K562 (cell line): ENCODE measurements around the gene PLCL1. TPM values are rescaled to one million over a fixed set of nuclear protein-coding genes. Genes with fewer than 3 reads are reported as not detected.
A peak's percentile ranks its signal among the peaks of the same experiment; 100 is the strongest.

Experiments used
- CBX3 ChIP-seq, 2 experiments: IDR thresholded peaks; 1 replicate in 1 of 2; 2 replicates in 1 of 2; pipeline ENCODE4 v1.6.1; 2012; ENCODE audit warnings: inconsistent platforms in 2 of 2, low read length in 2 of 2, borderline replicate concordance in 1 of 2, control low read depth in 1 of 2
- ESRRA ChIP-seq: fragments of 450-650 bp; IDR thresholded peaks from 2 replicates; pipeline ENCODE4 v1.6.1; 2014; ENCODE audit warnings: low read depth, mild to moderate bottlenecking, moderate library complexity, borderline replicate concordance
- HDAC2 ChIP-seq: fragments of 450-650 bp; IDR thresholded peaks from 2 replicates; pipeline ENCODE4 v1.6.1; 2016; ENCODE audit warnings: mild to moderate bottlenecking
- JUND ChIP-seq, 2 experiments: IDR thresholded peaks; 2 replicates in 1 of 2; 3 replicates in 1 of 2; pipeline ENCODE4 v1.6.1; 2011; ENCODE audit warnings: borderline replicate concordance in 2 of 2, low read depth in 2 of 2, low read length in 2 of 2, improper control_type of control experiment in 1 of 2, missing biosample characterization in 1 of 2, missing genetic modification characterization in 1 of 2, missing genetic modification reagents in 1 of 2
- KDM1A ChIP-seq, 2 experiments: fragments of 450-650 bp; IDR thresholded peaks; 2 replicates each; pipeline ENCODE4 v1.6.1; 2016; ENCODE audit warnings: mild to moderate bottlenecking in 2 of 2
- KHSRP ChIP-seq: fragments of 450-650 bp; IDR thresholded peaks from 2 replicates; pipeline ENCODE4 v1.6.1; 2017
- KLF10 ChIP-seq: fragments of 250-450 bp; sonication (Bioruptor Pico); IDR thresholded peaks from 2 replicates; pipeline ENCODE4 v1.6.1; 2021; ENCODE audit warnings: matching md5 sums
- MAFG ChIP-seq: fragments of 450-650 bp; conservative IDR thresholded peaks from 2 replicates; pipeline ENCODE4 v1.6.1; 2016; ENCODE audit warnings: missing genetic modification characterization, missing compliant biosample characterization
- MCM5 ChIP-seq: fragments of 450-650 bp; IDR thresholded peaks from 2 replicates; pipeline ENCODE4 v1.6.1; 2016; ENCODE audit warnings: low read depth
- NCOA1 ChIP-seq: fragments of 450-650 bp; IDR thresholded peaks from 2 replicates; pipeline ENCODE4 v1.6.1; 2016; ENCODE audit warnings: low read depth
- POLR2A ChIP-seq: fragments of 450-650 bp; conservative IDR thresholded peaks from 2 replicates; pipeline ENCODE4 v1.6.1; 2016
- POLR2H ChIP-seq: IDR thresholded peaks from 2 replicates; pipeline ENCODE4 v1.6.1; 2016; ENCODE audit warnings: missing genetic modification characterization, low read depth, mild to moderate bottlenecking, control low read depth, missing compliant biosample characterization, moderate library complexity
- PTTG1 ChIP-seq: fragments of 450-650 bp; IDR thresholded peaks from 2 replicates; pipeline ENCODE4 v1.6.1; 2016; ENCODE audit warnings: low read depth, mild to moderate bottlenecking, missing genetic modification characterization, missing compliant biosample characterization
- SMARCA4 ChIP-seq: fragments of 450-650 bp; IDR thresholded peaks from 2 replicates; pipeline ENCODE4 v1.6.1; 2016
- TEAD1 ChIP-seq, 2 experiments: fragments of 450-650 bp in 1 of 2; sonication (generic) in 1 of 2; formaldehyde crosslinking; IDR thresholded peaks; 2 replicates each; pipeline versions ENCODE4 v1.4.0 to v1.8.0; 2020 to 2022; ENCODE audit warnings: mild to moderate bottlenecking in 2 of 2, missing genetic modification reagents in 1 of 2
- TEAD4 ChIP-seq, 2 experiments: sonication (generic) in 1 of 2; formaldehyde crosslinking in 1 of 2; IDR thresholded peaks; 2 replicates each; pipeline versions ENCODE4 v1.6.1 to v1.8.0; 2012 to 2022; ENCODE audit warnings: borderline replicate concordance in 1 of 2, inconsistent platforms in 1 of 2, low read length in 1 of 2, mild to moderate bottlenecking in 1 of 2, missing genetic modification reagents in 1 of 2
- TOE1 ChIP-seq, 2 experiments: fragments of 450-650 bp in 1 of 2; sonication (generic) in 1 of 2; formaldehyde crosslinking in 1 of 2; IDR thresholded peaks; 2 replicates each; pipeline versions ENCODE4 v1.7.1 to v1.8.0; 2016 to 2022; ENCODE audit warnings: borderline replicate concordance in 2 of 2, mild to moderate bottlenecking in 2 of 2, antibody characterized with exemption in 1 of 2, inconsistent platforms in 1 of 2, low read depth in 1 of 2, missing genetic modification reagents in 1 of 2, moderate library complexity in 1 of 2
- ZBTB17 ChIP-seq: fragments of 450-650 bp; formaldehyde crosslinking; IDR thresholded peaks from 2 replicates; pipeline ENCODE4 v1.4.0; 2020; ENCODE audit warnings: mild to moderate bottlenecking
- ZC3H11A ChIP-seq: IDR thresholded peaks from 2 replicates; pipeline ENCODE4 v1.6.1; 2012; ENCODE audit warnings: low read depth, low read length, improper control_type of control experiment
- ZEB2 ChIP-seq: fragments of 450-650 bp; IDR thresholded peaks from 2 replicates; pipeline ENCODE4 v1.6.1; 2016
- ZFP30 ChIP-seq: fragments of 250-450 bp; sonication (Bioruptor Pico); IDR thresholded peaks from 2 replicates; pipeline ENCODE4 v1.8.0; 2022; ENCODE audit warnings: moderate library complexity, mild to moderate bottlenecking, inconsistent platforms, borderline replicate concordance
- ZFX ChIP-seq: sonication (generic); formaldehyde crosslinking; IDR thresholded peaks from 2 replicates; pipeline ENCODE4 v1.8.0; 2022; ENCODE audit warnings: mild to moderate bottlenecking, missing genetic modification reagents, moderate library complexity
- ZNF134 ChIP-seq: fragments of 250-450 bp; sonication (Bioruptor Pico); conservative IDR thresholded peaks from 2 replicates; pipeline ENCODE4 v1.4.0; 2020
- ZNF197 ChIP-seq: fragments of 200-800 bp; sonication (Bioruptor generic); IDR thresholded peaks from 2 replicates; pipeline ENCODE4 v1.6.1; 2016; ENCODE audit warnings: low read depth, missing genetic modification characterization, missing compliant biosample characterization
- polyA plus RNA-seq, 8 experiments: library from polyadenylated mRNA; depleted of rRNA in 4 of 8; stranded (reverse) in 5 of 8; unstranded in 3 of 8; fragments of >200 nt; fragmentation: Nextera tagmentation in 2 of 8; fragmentation: Illumina TruSeq in 1 of 8; extraction: Ambion mirVana in 2 of 8; extraction: Trizol in 1 of 8; gene quantifications; 2 replicates each; pipeline versions ENCODE4 v1.2.1 to v1.2.3, GENCODE V29; 2011 to 2014; ENCODE audit warnings: inconsistent platforms in 1 of 8, missing spikeins in 1 of 8
- total RNA-seq, 7 experiments: library from RNA; depleted of rRNA in 6 of 7; stranded (reverse); fragments of >200 nt in 6 of 7; fragmentation: Illumina TruSeq in 2 of 7; extraction: Trizol in 2 of 7; gene quantifications; 2 replicates each; pipeline versions ENCODE4 v1.2.1 to v1.2.3, GENCODE V29; 2011 to 2021; ENCODE audit warnings: low replicate concordance in 1 of 7
- TF ChIP-seq, protein P1 (sequence below): fragments of 450-650 bp; IDR thresholded peaks from 2 replicates; pipeline ENCODE4 v1.6.1; 2017; ENCODE audit warnings: antibody characterized with exemption, mild to moderate bottlenecking

PLCL1 gene
- total and polyA plus RNA-seq, 9 of the 15 experiments (the other 6 are each of a cell fraction or from before 2014, with no cell fraction given), result 2.0 to 17.7 (median 8.6) TPM

DNA sequence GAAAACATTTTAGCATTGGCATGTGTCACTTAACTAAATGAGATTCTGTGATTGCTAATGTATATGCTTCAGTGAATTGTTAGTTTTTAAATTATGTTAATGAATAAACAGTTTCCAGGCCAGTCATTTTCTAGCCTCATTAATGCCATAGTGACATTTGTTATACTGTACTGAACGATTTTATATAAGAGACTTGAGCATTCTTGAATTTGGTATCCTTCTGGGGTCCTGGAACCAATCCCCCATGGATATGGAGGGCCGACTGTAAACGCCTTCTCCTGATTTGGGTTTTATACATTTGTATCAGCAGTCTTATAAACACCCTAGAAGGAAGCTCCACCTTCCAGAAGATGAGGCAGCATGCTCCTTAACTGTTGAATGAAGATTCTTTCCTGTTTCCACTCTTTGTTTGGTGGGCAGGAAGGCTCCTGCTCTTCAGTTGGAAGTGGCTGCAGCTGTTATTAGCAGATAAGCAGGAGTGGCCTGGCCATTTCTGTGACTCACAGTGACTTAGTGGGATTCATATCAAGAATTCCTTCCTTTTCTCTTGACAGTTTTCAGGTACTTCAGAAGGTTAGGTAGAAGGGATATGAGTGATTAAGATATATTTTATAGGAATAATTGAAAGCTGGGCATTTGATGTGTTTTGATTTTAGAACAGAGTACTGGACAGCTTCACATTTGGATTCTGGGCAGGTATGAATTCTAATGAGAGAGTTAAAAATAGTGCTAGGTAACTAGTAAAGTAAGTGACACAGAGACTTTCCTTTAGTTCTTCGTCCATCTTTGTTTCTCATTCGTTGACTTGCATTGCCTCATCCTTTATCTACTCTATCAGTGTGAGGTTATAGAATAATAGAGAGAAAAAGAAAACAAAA is 124.9 kb downstream of the PLCL1 start (continued):
- TF ChIP-seq TOE1 (IDR thresholded peaks at IDR 0.05; ENCODE audit: borderline replicate concordance) (peak; percentile 34; the same call in 1 of the 2 replicates), TOE1 (CRISPR knock-in tag; IDR thresholded peaks at IDR 0.05; ENCODE audit: borderline replicate concordance, low read depth) (no peak), MCM5 (no peak), ZNF134 (peak; percentile 63; the same call in 1 of the 2 replicates), POLR2H (tag) (peak; percentile 62), CBX3 (IDR thresholded peaks at IDR 0.05; ENCODE audit: borderline replicate concordance in 1 of 2, low read length in 2 of 2) (peak in 1 of 2 experiments; percentile 80; a peak in 1 of 3 replicates), ZBTB17 (CRISPR knock-in tag) (no peak), MAFG (tag) (peak; percentile 87), KLF10 (CRISPR knock-in tag) (no peak), POLR2A (peak; percentile 64; the same call in 1 of the 2 replicates), SMARCA4 (peak; percentile 98), KHSRP (0 out of 2 replicates have a peak, but pooled peaks have one; percentile 27), ZFX (CRISPR knock-in tag) (no peak), ZNF197 (CRISPR knock-in tag) (peak; percentile 26; the same call in 1 of the 2 replicates), TEAD4 (IDR thresholded peaks at IDR 0.05; ENCODE audit: low read length) (peak; percentile 95), TEAD4 (CRISPR knock-in tag; IDR thresholded peaks at IDR 0.05; ENCODE audit: borderline replicate concordance) (no peak), ZEB2 (peak; percentile 93), PTTG1 (tag) (peak; percentile 23; the same call in 1 of the 2 replicates), JUND (IDR thresholded peaks at IDR 0.05; ENCODE audit: borderline replicate concordance, low read depth, low read length) (peak; percentile 95), JUND (tag; IDR thresholded peaks at IDR 0.05; ENCODE audit: borderline replicate concordance, low read depth, low read length) (peak; percentile 96; the same call in 2 of the 3 replicates), KDM1A (IDR thresholded peaks at IDR 0.05) (peak; percentile 30 to 41; a peak in 3 of 4 replicates), ZFP30 (CRISPR knock-in tag) (no peak), ZC3H11A (no peak), ESRRA (peak; percentile 47; the same call in 1 of the 2 replicates), NCOA1 (peak; percentile 94), TEAD1 (CRISPR knock-in tag; IDR thresholded peaks at IDR 0.05) (peak in 1 of 2 experiments; percentile 53; a peak in 1 of 4 replicates), HDAC2 (peak; percentile 65; the same call in 1 of the 2 replicates)
- TF ChIP-seq, protein P1, sequence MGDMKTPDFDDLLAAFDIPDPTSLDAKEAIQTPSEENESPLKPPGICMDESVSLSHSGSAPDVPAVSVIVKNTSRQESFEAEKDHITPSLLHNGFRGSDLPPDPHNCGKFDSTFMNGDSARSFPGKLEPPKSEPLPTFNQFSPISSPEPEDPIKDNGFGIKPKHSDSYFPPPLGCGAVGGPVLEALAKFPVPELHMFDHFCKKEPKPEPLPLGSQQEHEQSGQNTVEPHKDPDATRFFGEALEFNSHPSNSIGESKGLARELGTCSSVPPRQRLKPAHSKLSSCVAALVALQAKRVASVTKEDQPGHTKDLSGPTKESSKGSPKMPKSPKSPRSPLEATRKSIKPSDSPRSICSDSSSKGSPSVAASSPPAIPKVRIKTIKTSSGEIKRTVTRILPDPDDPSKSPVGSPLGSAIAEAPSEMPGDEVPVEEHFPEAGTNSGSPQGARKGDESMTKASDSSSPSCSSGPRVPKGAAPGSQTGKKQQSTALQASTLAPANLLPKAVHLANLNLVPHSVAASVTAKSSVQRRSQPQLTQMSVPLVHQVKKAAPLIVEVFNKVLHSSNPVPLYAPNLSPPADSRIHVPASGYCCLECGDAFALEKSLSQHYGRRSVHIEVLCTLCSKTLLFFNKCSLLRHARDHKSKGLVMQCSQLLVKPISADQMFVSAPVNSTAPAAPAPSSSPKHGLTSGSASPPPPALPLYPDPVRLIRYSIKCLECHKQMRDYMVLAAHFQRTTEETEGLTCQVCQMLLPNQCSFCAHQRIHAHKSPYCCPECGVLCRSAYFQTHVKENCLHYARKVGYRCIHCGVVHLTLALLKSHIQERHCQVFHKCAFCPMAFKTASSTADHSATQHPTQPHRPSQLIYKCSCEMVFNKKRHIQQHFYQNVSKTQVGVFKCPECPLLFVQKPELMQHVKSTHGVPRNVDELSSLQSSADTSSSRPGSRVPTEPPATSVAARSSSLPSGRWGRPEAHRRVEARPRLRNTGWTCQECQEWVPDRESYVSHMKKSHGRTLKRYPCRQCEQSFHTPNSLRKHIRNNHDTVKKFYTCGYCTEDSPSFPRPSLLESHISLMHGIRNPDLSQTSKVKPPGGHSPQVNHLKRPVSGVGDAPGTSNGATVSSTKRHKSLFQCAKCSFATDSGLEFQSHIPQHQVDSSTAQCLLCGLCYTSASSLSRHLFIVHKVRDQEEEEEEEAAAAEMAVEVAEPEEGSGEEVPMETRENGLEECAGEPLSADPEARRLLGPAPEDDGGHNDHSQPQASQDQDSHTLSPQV, result peak; percentile 91
